Left renal cortex interstitium (tissue), 4 donors: ENCODE data around the gene RPS16. TPM values are rescaled to one million over a fixed set of nuclear protein-coding genes. Genes with fewer than 3 reads are reported as not detected.
A peak's percentile ranks its signal among the peaks of the same experiment; 100 is the strongest.

Source experiments
- DNase-seq, 4 donors: peaks; one replicate each; pipeline ENCODE4 v3.0.0-alpha.2; 2013; ENCODE audit warnings: low read depth in 4 of 4, low spot score in 2 of 4, missing footprints in 1 of 4
- polyA plus RNA-seq, 4 donors: library from polyadenylated mRNA; unstranded; fragments of 120-200 nt; gene quantifications; one replicate each; pipeline ENCODE4 v1.2.1, GENCODE V29; 2013; ENCODE audit not compliant: insufficient read length in 4 of 4

The RPS16 gene
- polyA plus RNA-seq, 4 donors: 1,223 to 1,602 (median 1,296) TPM

GRCh38 chr19:39408392-39409207, 27.1 kb downstream of the RPS16 start:
- DNase-seq: no peak

GRCh38 chr19:39407660-39408391, 27.9 kb downstream of the RPS16 start:
- no peak for DNase-seq

GRCh38 chr19:39407410-39407659, 28.4 kb downstream of the RPS16 start:
- no peak for DNase-seq

GRCh38 chr19:39406656-39407409, 28.9 kb downstream of the RPS16 start, which contains the start of gene ZFP36:
TSS of gene ZFP36 (plus strand) at chr19:39406847. CDS start at chr19:39406905, 58 bp downstream.
- DNase-seq: no peak

- DNase-seq: no peak
These were observed 29.6 kb downstream of the RPS16 start for GRCh38 chr19:39405958-39406655.

- DNase-seq: no peak
These were observed 30.3 kb downstream of the RPS16 start for GRCh38 chr19:39405261-39405957.

GRCh38 chr19:39403331-39404312, 32.1 kb downstream of the RPS16 start:
- DNase-seq: peak in 3 of 4 donors; percentile 79 to 84 (median 82)

- peak in 3 of 4 donors; percentile 83 to 91 (median 84) for DNase-seq
These were observed 33.1 kb downstream of the RPS16 start for GRCh38 chr19:39402346-39403300.

GRCh38 chr19:39401549-39402345, 34.0 kb downstream of the RPS16 start:
- DNase-seq: no peak

- no peak for DNase-seq
These were observed 34.6 kb downstream of the RPS16 start for GRCh38 chr19:39401070-39401548.

- no peak for DNase-seq
These were observed 35.7 kb downstream of the RPS16 start for GRCh38 chr19:39400061-39400460.

- DNase-seq: no peak
These were observed 36.1 kb downstream of the RPS16 start for GRCh38 chr19:39399668-39400050.

GRCh38 chr19:39398297-39398864, 37.4 kb downstream of the RPS16 start:
- DNase-seq: no peak

GRCh38 chr19:39397360-39398296, 38.1 kb downstream of the RPS16 start:
- no peak for DNase-seq

GRCh38 chr19:39390751-39391437, 44.9 kb downstream of the RPS16 start, which contains the start of the genes MED29 and PAF1:
TSS of gene MED29 (plus strand) at chr19:39391378. CDS start at chr19:39391423, 45 bp downstream.
TSS of gene PAF1 (minus strand) at chr19:39391106. CDS start at chr19:39390864, 242 bp downstream.
- peak in 3 of 4 donors; percentile 98 to 99 (median 99) for DNase-seq
